Thyroid gland (tissue), 4 donors: ENCODE data around the gene SRBD1.

ENCODE experiments used
- POLR2A ChIP-seq, 2 donors: fragments of 450-650 bp; IDR thresholded peaks; one replicate each; pipeline ENCODE4 v1.6.1; 2017; ENCODE audit warnings: antibody characterized with exemption in 2 of 2, mild to moderate bottlenecking in 2 of 2, moderate library complexity in 1 of 2
- TF ChIP-seq, protein P1 (sequence below), 6 experiments: fragments of 200-600 bp in 3 of 6; fragments of 450-650 bp in 3 of 6; sonication (generic) in 3 of 6; IDR thresholded peaks; one replicate each; pipeline ENCODE4 v1.5.1; 2016 to 2019; ENCODE audit warnings: antibody characterized with exemption in 6 of 6, mild to moderate bottlenecking in 2 of 6, inconsistent platforms in 1 of 6, moderate library complexity in 1 of 6

DNA sequence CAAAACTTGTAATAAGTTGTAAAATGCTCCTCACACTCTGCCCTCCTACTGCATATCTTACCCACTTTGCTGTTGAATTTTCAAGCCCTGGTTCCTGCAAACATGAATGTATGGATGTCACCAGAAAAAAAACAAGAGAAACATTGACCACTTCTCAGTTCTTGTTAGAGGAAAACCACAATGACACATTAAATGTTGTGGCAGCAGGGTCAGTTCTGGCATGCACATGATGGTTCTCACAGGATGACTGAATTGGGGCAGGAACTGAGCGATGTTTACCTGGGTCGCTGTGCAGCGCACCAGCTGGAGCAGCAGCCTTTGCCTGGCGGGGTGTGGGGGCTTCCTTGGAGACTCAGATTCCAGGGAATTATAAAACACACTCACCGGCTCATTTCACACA is 26.4 kb upstream of the SRBD1 start:
- TF ChIP-seq, protein P1, sequence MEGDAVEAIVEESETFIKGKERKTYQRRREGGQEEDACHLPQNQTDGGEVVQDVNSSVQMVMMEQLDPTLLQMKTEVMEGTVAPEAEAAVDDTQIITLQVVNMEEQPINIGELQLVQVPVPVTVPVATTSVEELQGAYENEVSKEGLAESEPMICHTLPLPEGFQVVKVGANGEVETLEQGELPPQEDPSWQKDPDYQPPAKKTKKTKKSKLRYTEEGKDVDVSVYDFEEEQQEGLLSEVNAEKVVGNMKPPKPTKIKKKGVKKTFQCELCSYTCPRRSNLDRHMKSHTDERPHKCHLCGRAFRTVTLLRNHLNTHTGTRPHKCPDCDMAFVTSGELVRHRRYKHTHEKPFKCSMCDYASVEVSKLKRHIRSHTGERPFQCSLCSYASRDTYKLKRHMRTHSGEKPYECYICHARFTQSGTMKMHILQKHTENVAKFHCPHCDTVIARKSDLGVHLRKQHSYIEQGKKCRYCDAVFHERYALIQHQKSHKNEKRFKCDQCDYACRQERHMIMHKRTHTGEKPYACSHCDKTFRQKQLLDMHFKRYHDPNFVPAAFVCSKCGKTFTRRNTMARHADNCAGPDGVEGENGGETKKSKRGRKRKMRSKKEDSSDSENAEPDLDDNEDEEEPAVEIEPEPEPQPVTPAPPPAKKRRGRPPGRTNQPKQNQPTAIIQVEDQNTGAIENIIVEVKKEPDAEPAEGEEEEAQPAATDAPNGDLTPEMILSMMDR (IDR thresholded peaks at IDR 0.05) = no peak
- no peak for TF ChIP-seq POLR2A (IDR thresholded peaks at IDR 0.05)
